Calu3 (cell line): ENCODE measurements around the gene NNMT. TPM values are rescaled to one million over a fixed set of nuclear protein-coding genes. Genes with fewer than 3 reads are reported as not detected.

ENCODE experiments used
- BruUV-seq: library from RNA; stranded (reverse); fragments of 400-500 nt; replicated peaks from 2 replicates; lab custom pipeline; 2021; lab: Mats Ljungman, UMichigan
- CTCF ChIA-PET: fragments of 300-600 bp; sonication (Branson Sonifier 250); formaldehyde crosslinking; loops from one replicate; lab custom pipeline; 2022; ENCODE audit warnings: antibody characterized with exemption; lab: Charles Lee
- DNase-seq: peaks from one replicate; pipeline ENCODE4 v3.0.0; 2022
- H3K27ac Mint-ChIP-seq: one replicate; pipeline ENCODE4 v1.8.0; 2022; ENCODE audit warnings: mixed read lengths; ENCODE audit not compliant: unreplicated experiment
- H3K27me3 Mint-ChIP-seq: one replicate; pipeline ENCODE4 v1.8.0; 2022; ENCODE audit warnings: mixed read lengths; ENCODE audit not compliant: unreplicated experiment
- H3K36me3 Mint-ChIP-seq: one replicate; pipeline ENCODE4 v1.8.0; 2022; ENCODE audit warnings: mild to moderate bottlenecking, moderate library complexity, mixed read lengths; ENCODE audit not compliant: insufficient read depth, unreplicated experiment
- H3K4me1 Mint-ChIP-seq: one replicate; pipeline ENCODE4 v1.8.0; 2022; ENCODE audit warnings: mild to moderate bottlenecking, low read depth, mixed read lengths; ENCODE audit not compliant: unreplicated experiment
- H3K4me3 Mint-ChIP-seq: one replicate; pipeline ENCODE4 v1.8.0; 2022; ENCODE audit warnings: mild to moderate bottlenecking, low read depth, moderate library complexity, mixed read lengths; ENCODE audit not compliant: unreplicated experiment
- H3K9me3 Mint-ChIP-seq: one replicate; pipeline ENCODE4 v1.8.0; 2022; ENCODE audit warnings: low read depth, mixed read lengths; ENCODE audit not compliant: unreplicated experiment
- CTCF ChIP-seq: fragments of 200-600 bp; IDR thresholded peaks from one replicate; pipeline ENCODE4 v1.8.0; 2022; ENCODE audit warnings: antibody characterized with exemption; ENCODE audit not compliant: unreplicated experiment
- intact Hi-C: fragments of 100-400 bp; cut with micrococcal nuclease; formaldehyde crosslinking; loops from one replicate; pipeline ENCODE4 v1.10.0; 2022; ENCODE audit not compliant: unreplicated experiment
- total RNA-seq: library from RNA; stranded (reverse); gene quantifications from 2 replicates; pipeline ENCODE4 v1.2.3, GENCODE V29; 2022

NNMT gene
- total RNA-seq, 1 experiment from 2014 or later: 116 TPM

DNA sequence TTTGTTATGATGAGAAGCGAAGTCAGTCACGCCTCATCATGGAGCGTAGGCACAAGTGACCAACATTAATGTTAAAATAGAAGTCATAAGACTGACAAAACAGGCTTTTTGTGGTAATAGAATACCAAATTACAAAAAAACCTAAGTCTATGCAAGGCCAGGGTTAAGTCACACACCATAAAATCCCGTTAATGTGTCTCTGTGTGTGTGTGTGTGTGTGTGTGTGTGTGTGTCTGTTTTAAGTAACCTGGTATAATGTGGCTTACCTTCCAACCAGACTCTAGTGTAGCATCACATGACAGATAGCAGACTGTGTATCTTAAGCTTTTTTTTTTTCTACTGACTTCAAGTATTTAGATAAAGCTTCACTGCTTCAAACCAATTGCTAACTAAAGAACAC lies 66.1 kb downstream of the NNMT start:
- Mint-ChIP-seq H3K9me3 (no peaks in the 10 kb centered on the region), H3K36me3 (peaks cover 4% of the 10 kb centered on the region), H3K4me3 (no peak overlapping the region), H3K4me1 (no peaks in the 10 kb centered on the region), H3K27me3 (no peaks in the 10 kb centered on the region), H3K27ac (no peak overlapping the region)
- CTCF ChIA-PET: no interaction called here
- no TSS peak for BruUV-seq
- no peak for DNase-seq
- no peak for TF ChIP-seq CTCF
- intact Hi-C loops: no loop called here

DNA sequence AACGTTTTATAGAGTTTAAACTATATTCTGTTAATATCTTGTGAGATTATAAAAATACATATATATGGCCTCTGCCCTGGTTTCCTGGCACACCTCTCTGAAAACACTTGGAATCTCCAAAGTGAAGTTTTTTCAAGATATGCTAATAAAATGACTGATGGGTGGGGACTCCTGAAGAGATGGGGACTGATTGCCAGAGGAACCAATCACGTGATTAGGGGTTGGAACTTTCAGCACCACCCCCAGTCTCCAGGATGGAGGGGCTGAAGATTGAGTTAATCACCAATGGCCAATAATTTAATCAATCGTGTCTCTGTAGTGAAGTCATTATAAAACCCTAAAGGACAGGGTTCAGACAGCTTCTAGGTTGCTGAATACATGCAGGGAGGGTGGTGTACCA lies 66.8 kb downstream of the NNMT start:
- Mint-ChIP-seq H3K4me1 (no peaks in the 10 kb centered on the region), H3K27ac (no peak overlapping the region), H3K4me3 (no peak overlapping the region), H3K36me3 (peaks cover 4% of the 10 kb centered on the region), H3K9me3 (no peaks in the 10 kb centered on the region), H3K27me3 (no peaks in the 10 kb centered on the region)
- no peak for DNase-seq
- no TSS peak for BruUV-seq
- CTCF ChIA-PET: no interaction called here
- TF ChIP-seq CTCF: no peak
- intact Hi-C loops: no loop called here

Other genes with a start within 250 kb of the NNMT start
- not detected in 2 replicates for gene ZBTB16, start 236.7 kb upstream of the NNMT start, total RNA-seq
- 3.8 and 6.7 TPM in 2 replicates for gene C11orf71, start 104.1 kb downstream of the NNMT start, total RNA-seq
- 22.0 and 26.4 TPM in 2 replicates for gene RBM7, start 104.3 kb downstream of the NNMT start, total RNA-seq
- 69.1 and 74.2 TPM in 2 replicates for gene REXO2, start 143.1 kb downstream of the NNMT start, total RNA-seq